HepG2 (cell line): Measurements from ENCODE around the gene WDR82. TPM values are rescaled to one million over a fixed set of nuclear protein-coding genes. Genes with fewer than 3 reads are reported as not detected.

Experiments used
- CBX1 ChIP-seq: IDR thresholded peaks from one replicate; pipeline ENCODE4 v1.6.1; 2016; ENCODE audit warnings: antibody characterized with exemption, low read depth
- DRAP1 ChIP-seq: IDR thresholded peaks from 2 replicates; pipeline ENCODE4 v1.6.1; 2016; ENCODE audit warnings: missing genetic modification reagents, missing compliant biosample characterization
- EP300 ChIP-seq, 3 experiments: sonication (generic) in 1 of 3; formaldehyde crosslinking in 1 of 3; IDR thresholded peaks; 2 replicates each; pipeline versions ENCODE4 v1.5.1 to v1.6.1; 2011 to 2020; ENCODE audit warnings: low read depth in 2 of 3, low read length in 2 of 3, borderline replicate concordance in 1 of 3, improper control_type of control experiment in 1 of 3, mild to moderate bottlenecking in 1 of 3, missing genetic modification reagents in 1 of 3, moderate library complexity in 1 of 3
- FOXP1 ChIP-seq, 2 experiments: fragments of 450-650 bp in 1 of 2; IDR thresholded peaks; 2 replicates each; pipeline ENCODE4 v1.6.1; 2017 to 2018; ENCODE audit warnings: antibody characterized with exemption in 1 of 2
- JARID2 ChIP-seq: sonication (generic); formaldehyde crosslinking; IDR thresholded peaks from 2 replicates; pipeline ENCODE4 v1.8.1; 2023; ENCODE audit warnings: missing genetic modification reagents, inconsistent platforms; ENCODE audit not compliant: insufficient replicate concordance
- KLF9 ChIP-seq: IDR thresholded peaks from 2 replicates; pipeline ENCODE4 v1.6.1; 2016; ENCODE audit warnings: low read depth
- MED1 ChIP-seq: sonication (generic); formaldehyde crosslinking; IDR thresholded peaks from 2 replicates; pipeline ENCODE4 v1.4.0; 2020; ENCODE audit warnings: missing genetic modification reagents
- NCOR1 ChIP-seq: fragments of 200-600 bp; sonication (generic); IDR thresholded peaks from 2 replicates; pipeline ENCODE4 v1.7.0; 2017; ENCODE audit warnings: antibody characterized with exemption, low read length, borderline replicate concordance
- NPAS2 ChIP-seq: sonication (generic); formaldehyde crosslinking; IDR thresholded peaks from 2 replicates; pipeline ENCODE4 v1.8.0; 2022; ENCODE audit warnings: mild to moderate bottlenecking, missing genetic modification reagents, borderline replicate concordance
- RARA ChIP-seq: IDR thresholded peaks from 2 replicates; pipeline ENCODE4 v1.6.1; 2016; ENCODE audit warnings: missing genetic modification reagents, missing compliant biosample characterization
- SALL1 ChIP-seq: sonication (generic); formaldehyde crosslinking; IDR thresholded peaks from 2 replicates; pipeline ENCODE4 v1.8.0; 2022; ENCODE audit warnings: mild to moderate bottlenecking, missing genetic modification reagents
- SAP130 ChIP-seq: IDR thresholded peaks from 2 replicates; pipeline ENCODE4 v1.6.1; 2016; ENCODE audit warnings: low read depth
- SNAPC2 ChIP-seq: sonication (generic); formaldehyde crosslinking; IDR thresholded peaks from 2 replicates; pipeline ENCODE4 v1.8.1; 2022; ENCODE audit warnings: mild to moderate bottlenecking, missing genetic modification reagents
- TCF12 ChIP-seq, 2 experiments: fragments of 450-650 bp in 1 of 2; sonication (generic) in 1 of 2; formaldehyde crosslinking in 1 of 2; IDR thresholded peaks; 2 replicates each; pipeline versions ENCODE4 v1.6.1 to v1.8.0; 2017 to 2022; ENCODE audit warnings: antibody characterized with exemption in 1 of 2, mild to moderate bottlenecking in 1 of 2, missing genetic modification reagents in 1 of 2, moderate library complexity in 1 of 2
- THRA ChIP-seq: sonication (generic); formaldehyde crosslinking; IDR thresholded peaks from 2 replicates; pipeline ENCODE4 v1.4.0; 2020; ENCODE audit warnings: missing genetic modification reagents, borderline replicate concordance
- ZC3H4 ChIP-seq: sonication (generic); formaldehyde crosslinking; IDR thresholded peaks from 2 replicates; pipeline ENCODE4 v1.4.0; 2020; ENCODE audit warnings: missing genetic modification reagents, borderline replicate concordance
- ZNF101 ChIP-seq: sonication (generic); formaldehyde crosslinking; IDR thresholded peaks from 2 replicates; pipeline ENCODE4 v1.4.0; 2020; ENCODE audit warnings: mild to moderate bottlenecking, low read depth, missing genetic modification reagents, borderline replicate concordance
- ZNF646 ChIP-seq: sonication (generic); formaldehyde crosslinking; IDR thresholded peaks from 2 replicates; pipeline ENCODE4 v1.9.0; 2021; ENCODE audit warnings: mild to moderate bottlenecking, missing genetic modification reagents
- ZNF878 ChIP-seq: sonication (generic); formaldehyde crosslinking; IDR thresholded peaks from 2 replicates; pipeline ENCODE4 v1.8.1; 2023; ENCODE audit warnings: mild to moderate bottlenecking, missing genetic modification reagents, moderate library complexity
- polyA plus RNA-seq, 8 experiments: library from polyadenylated mRNA; depleted of rRNA in 3 of 8; stranded (reverse) in 7 of 8; unstranded in 1 of 8; fragments of >200 nt; fragmentation: Illumina TruSeq in 4 of 8; extraction: Trizol in 4 of 8; gene quantifications; 2 replicates each; pipeline versions ENCODE4 v1.2.1 to v1.2.3, GENCODE V29; 2011 to 2016; ENCODE audit warnings: low read depth in 4 of 8, missing spikeins in 1 of 8, mixed read lengths in 1 of 8; ENCODE audit not compliant: insufficient read depth in 1 of 8
- total RNA-seq, 5 experiments: library from RNA; depleted of rRNA; stranded (reverse); fragments of >200 nt; fragmentation: Illumina TruSeq; extraction: Trizol; gene quantifications; 2 replicates each; pipeline ENCODE4 v1.2.3, GENCODE V29; 2016; ENCODE audit warnings: low read depth in 1 of 5

WDR82 gene
- total and polyA plus RNA-seq, 2 of the 13 experiments (the other 11 are each of a cell fraction or from before 2014, with no cell fraction given) = 39.1 to 59.5 TPM

- TF ChIP-seq THRA (CRISPR knock-in tag) (0 out of 2 replicates have a peak, but pooled peaks have one; percentile 25), SALL1 (peak; percentile 18; the same call in 1 of the 2 replicates), ZC3H4 (CRISPR knock-in tag) (no peak), DRAP1 (no peak), ZNF878 (CRISPR knock-in tag) (no peak), ZNF646 (CRISPR knock-in tag) (no peak), JARID2 (CRISPR knock-in tag) (no peak), TCF12 (IDR thresholded peaks at IDR 0.05) (no peak), TCF12 (CRISPR knock-in tag; IDR thresholded peaks at IDR 0.05) (no peak), NCOR1 (no peak), KLF9 (CRISPR knock-in tag) (no peak), FOXP1 (IDR thresholded peaks at IDR 0.05) (no peak), FOXP1 (CRISPR knock-in tag; IDR thresholded peaks at IDR 0.05) (0 out of 2 replicates have a peak, but pooled peaks have one; percentile 4), SNAPC2 (CRISPR knock-in tag) (no peak), SAP130 (CRISPR knock-in tag) (peak; percentile 43), RARA (CRISPR knock-in tag) (peak; percentile 88), EP300 (IDR thresholded peaks at IDR 0.05; ENCODE audit: low read depth in 2 of 2, low read length in 2 of 2) (peak in 1 of 2 experiments; percentile 37; a peak in 1 of 4 replicates), EP300 (CRISPR knock-in tag; IDR thresholded peaks at IDR 0.05; ENCODE audit: borderline replicate concordance) (no peak), CBX1 (no peak), NPAS2 (no peak), MED1 (peak; percentile 35; the same call in 1 of the 2 replicates), ZNF101 (CRISPR knock-in tag) (no peak)
Measured at GRCh38 chr3:52211268-52211891, 67.1 kb downstream of the WDR82 start (continued).
